B cell (primary cell): Measurements from ENCODE around the gene CNBP. TPM values are rescaled to one million over a fixed set of nuclear protein-coding genes. Genes with fewer than 3 reads are reported as not detected.
A peak's percentile ranks its signal among the peaks of the same experiment; 100 is the strongest.

Experiments
- ATAC-seq: fragments of 200-7000 bp; cut with Tn5 transposase; one replicate; pipeline ENCODE4 v1.10.0; 2021; ENCODE audit warnings: low read depth, mild to moderate bottlenecking, moderate number of reproducible peaks, moderate library complexity
- CTCF ChIA-PET: fragments of 350-600 bp; sonication (Branson Sonifier 250); formaldehyde crosslinking; loops from one replicate; lab custom pipeline; 2021; ENCODE audit warnings: antibody characterized with exemption, inconsistent platforms; lab: Charles Lee
- POLR2A ChIA-PET: fragments of 350-600 bp; sonication (Branson Sonifier 250); formaldehyde crosslinking; loops from one replicate; lab custom pipeline; 2021; ENCODE audit warnings: antibody characterized with exemption; lab: Charles Lee
- DNase-seq: peaks from one replicate; pipeline ENCODE4 v3.0.0; 2013
- H2AFZ ChIP-seq: 2 replicates; pipeline ENCODE4 v1.6.1; 2012; ENCODE audit warnings: mild to moderate bottlenecking, low read depth, low read length; ENCODE audit not compliant: insufficient read depth, poor library complexity, severe bottlenecking
- H3K27ac ChIP-seq, 2 donors: 1 replicate in 1 of 2; 2 replicates in 1 of 2; pipeline ENCODE4 v1.5.1; 2012 to 2013; ENCODE audit warnings: low read length in 2 of 2, mild to moderate bottlenecking in 2 of 2, moderate library complexity in 1 of 2
- H3K27me3 ChIP-seq, 4 experiments: fragments of 200-600 bp in 1 of 4; sonication (generic) in 1 of 4; replicated peaks in 1 of 4; 1 replicate in 2 of 4; 2 replicates in 2 of 4; pipeline versions ENCODE4 v1.6.1 to v1.7.0; 2013 to 2016; ENCODE audit warnings: low read length in 3 of 4, mild to moderate bottlenecking in 2 of 4, mixed read lengths in 1 of 4, moderate library complexity in 1 of 4; ENCODE audit not compliant: insufficient read depth in 4 of 4, control insufficient read depth in 3 of 4; ENCODE audit errors: control extremely low read depth in 1 of 4
- H3K36me3 ChIP-seq, 2 experiments: replicated peaks in 1 of 2; 1 replicate in 1 of 2; 2 replicates in 1 of 2; pipeline versions ENCODE4 v1.6.1 to v1.7.1; 2013; ENCODE audit warnings: low read length in 1 of 2; ENCODE audit not compliant: insufficient read depth in 2 of 2, control insufficient read depth in 1 of 2; ENCODE audit errors: control extremely low read depth in 1 of 2, extremely low read depth in 1 of 2
- H3K4me1 ChIP-seq, 2 donors: fragments of 200-600 bp in 1 of 2; sonication (generic) in 1 of 2; 1 replicate in 1 of 2; 2 replicates in 1 of 2; pipeline versions ENCODE4 v1.5.1 to v1.6.1; 2013 to 2017; ENCODE audit warnings: low read length in 2 of 2; ENCODE audit not compliant: control insufficient read depth in 2 of 2, insufficient read depth in 2 of 2
- H3K4me2 ChIP-seq: replicated peaks from 2 replicates; pipeline ENCODE3; 2012; ENCODE audit warnings: mild to moderate bottlenecking, low read depth, low read length; ENCODE audit not compliant: poor library complexity, severe bottlenecking
- H3K4me3 ChIP-seq, 5 experiments: fragments of 200-600 bp in 1 of 5; sonication (generic) in 1 of 5; 1 replicate in 3 of 5; 2 replicates in 2 of 5; pipeline versions ENCODE4 v1.5.1 to v1.7.0; 2011 to 2016; ENCODE audit warnings: low read length in 4 of 5, mild to moderate bottlenecking in 4 of 5, low read depth in 2 of 5, control low read depth in 1 of 5, moderate library complexity in 1 of 5; ENCODE audit not compliant: insufficient read depth in 1 of 5; ENCODE audit errors: control extremely low read depth in 1 of 5, extremely low read depth in 1 of 5
- H3K79me2 ChIP-seq: fragments of 200-600 bp; sonication (generic); one replicate; pipeline ENCODE4 v1.6.0; 2016; ENCODE audit warnings: low read length; ENCODE audit not compliant: control insufficient read depth, insufficient read depth
- H3K9ac ChIP-seq: fragments of 200-600 bp; sonication (generic); 2 replicates; pipeline ENCODE4 v1.6.1; 2017; ENCODE audit warnings: mild to moderate bottlenecking, low read length, moderate library complexity
- H3K9me3 ChIP-seq, 3 donors: one replicate each; pipeline versions ENCODE4 v1.6.1 to v1.7.1; 2013; ENCODE audit warnings: low read length in 2 of 3; ENCODE audit not compliant: control insufficient read depth in 2 of 3, insufficient read depth in 1 of 3; ENCODE audit errors: control extremely low read depth in 1 of 3
- H4K20me1 ChIP-seq: 2 replicates; pipeline ENCODE4 v1.6.0; 2012; ENCODE audit warnings: mild to moderate bottlenecking, low read length; ENCODE audit not compliant: insufficient read depth, control insufficient read depth, poor library complexity, severe bottlenecking
- H3K27ac Mint-ChIP-seq: one replicate; pipeline ENCODE4 v1.8.0; 2021; ENCODE audit warnings: mixed read lengths
- H3K27me3 Mint-ChIP-seq: one replicate; pipeline ENCODE4 v1.8.0; 2021; ENCODE audit warnings: mixed read lengths
- H3K4me1 Mint-ChIP-seq: one replicate; pipeline ENCODE4 v1.8.0; 2021; ENCODE audit warnings: mixed read lengths
- H3K4me3 Mint-ChIP-seq: one replicate; pipeline ENCODE4 v1.8.0; 2021; ENCODE audit warnings: mixed read lengths
- H3K9me3 Mint-ChIP-seq: one replicate; pipeline ENCODE4 v1.8.0; 2022; ENCODE audit warnings: mixed read lengths; ENCODE audit not compliant: insufficient read depth
- EZH2 ChIP-seq: IDR thresholded peaks from 2 replicates; pipeline ENCODE4 v1.6.1; 2012; ENCODE audit warnings: borderline replicate concordance, low read depth, mild to moderate bottlenecking, moderate library complexity, low read length; ENCODE audit not compliant: insufficient read depth, poor library complexity, severe bottlenecking
- WGBS: methylation state at CpG from one replicate; pipeline ENCODE4 v1.1.5; 2013; ENCODE audit warnings: missing lambda C conversion rate; ENCODE audit not compliant: insufficient coverage; 5-methylcytosine and 5-hydroxymethylcytosine counted together
- intact Hi-C: fragments of 100-400 bp; cut with micrococcal nuclease; formaldehyde crosslinking; loops from one replicate; pipeline ENCODE4 v1.10.0; 2022
- polyA plus RNA-seq: library from polyadenylated mRNA; depleted of rRNA; stranded (reverse); fragments of >200 nt; gene quantifications from 2 replicates; pipeline ENCODE4 v1.2.3, GENCODE V29; 2012
- total RNA-seq, 2 donors: library from RNA; stranded (reverse); fragments of 120-200 nt in 1 of 2; gene quantifications; 1 replicate in 1 of 2; 2 replicates in 1 of 2; pipeline versions ENCODE4 v1.2.3 to v1.2.4, GENCODE V29; 2013 to 2022
- TF ChIP-seq, protein P1 (sequence below): fragments of 200-600 bp; IDR thresholded peaks from one replicate; pipeline ENCODE4 v1.8.0; 2022; ENCODE audit warnings: antibody characterized with exemption, mild to moderate bottlenecking

CNBP gene
- total and polyA plus RNA-seq, 2 donors (not counting 1 experiment from before 2014, with no cell fraction given) = 167 to 304 TPM

DNA sequence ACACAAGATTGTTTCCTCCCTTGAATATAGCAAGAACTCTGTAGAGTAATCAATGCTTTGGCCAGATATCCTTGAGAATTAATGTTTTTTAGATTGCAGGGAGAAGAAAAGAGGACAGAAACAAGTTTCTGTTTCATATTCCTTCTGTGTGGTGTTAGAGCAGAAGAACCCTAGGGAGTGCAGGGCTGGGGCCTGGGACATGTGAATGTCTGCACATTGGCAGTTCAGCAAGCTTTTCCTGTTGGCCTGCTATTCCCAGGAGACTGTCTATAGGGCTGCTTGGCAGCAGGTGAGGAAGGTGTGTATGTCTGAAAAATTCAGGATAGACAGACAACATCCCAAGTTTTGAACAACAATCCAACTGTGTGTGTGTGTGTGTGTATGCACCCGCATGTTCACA lies 13.6 kb upstream of the CNBP start:
- ChIA-PET POLR2A (no interaction called here), CTCF (interaction anchor here (1.2 to 4.1 kb wide), 3 partner anchors 36 to 227 kb away, joined by 3 to 14 read pairs (median 7); no protein-coding TSS in a partner anchor)
- Histone ChIP-seq H3K9ac (no peak overlapping the region), H3K79me2 (no peaks in the 10 kb centered on the region), H3K4me3 (no peak overlapping the region), H3K27me3 (no peaks in the 10 kb centered on the region), H3K9me3 (no peaks in the 10 kb centered on the region), H4K20me1 (no peaks in the 10 kb centered on the region), H3K4me1 (peaks cover 13 to 14% of the 10 kb centered on the region in 2 donors), H2AFZ (no peak overlapping the region), H3K27ac (no peak overlapping the region), H3K36me3 (no peaks in the 10 kb centered on the region), H3K4me2 (no peak overlapping the region)
- H3K4me3 Mint-ChIP-seq = no peak overlapping the region
- peaks cover 20% of the 10 kb centered on the region for H3K4me1 Mint-ChIP-seq
- no CpG with 5 or more reads among the region's 1 CpG for WGBS
- DNase-seq (no peak), ATAC-seq (no peak)
- intact Hi-C loops = no loop called here
- H3K9me3 Mint-ChIP-seq = no peaks in the 10 kb centered on the region
- TF ChIP-seq, protein P1, sequence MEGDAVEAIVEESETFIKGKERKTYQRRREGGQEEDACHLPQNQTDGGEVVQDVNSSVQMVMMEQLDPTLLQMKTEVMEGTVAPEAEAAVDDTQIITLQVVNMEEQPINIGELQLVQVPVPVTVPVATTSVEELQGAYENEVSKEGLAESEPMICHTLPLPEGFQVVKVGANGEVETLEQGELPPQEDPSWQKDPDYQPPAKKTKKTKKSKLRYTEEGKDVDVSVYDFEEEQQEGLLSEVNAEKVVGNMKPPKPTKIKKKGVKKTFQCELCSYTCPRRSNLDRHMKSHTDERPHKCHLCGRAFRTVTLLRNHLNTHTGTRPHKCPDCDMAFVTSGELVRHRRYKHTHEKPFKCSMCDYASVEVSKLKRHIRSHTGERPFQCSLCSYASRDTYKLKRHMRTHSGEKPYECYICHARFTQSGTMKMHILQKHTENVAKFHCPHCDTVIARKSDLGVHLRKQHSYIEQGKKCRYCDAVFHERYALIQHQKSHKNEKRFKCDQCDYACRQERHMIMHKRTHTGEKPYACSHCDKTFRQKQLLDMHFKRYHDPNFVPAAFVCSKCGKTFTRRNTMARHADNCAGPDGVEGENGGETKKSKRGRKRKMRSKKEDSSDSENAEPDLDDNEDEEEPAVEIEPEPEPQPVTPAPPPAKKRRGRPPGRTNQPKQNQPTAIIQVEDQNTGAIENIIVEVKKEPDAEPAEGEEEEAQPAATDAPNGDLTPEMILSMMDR = no peak
- TF ChIP-seq EZH2 = no peak
- no peaks in the 10 kb centered on the region for H3K27me3 Mint-ChIP-seq
- H3K27ac Mint-ChIP-seq = no peak overlapping the region

DNA sequence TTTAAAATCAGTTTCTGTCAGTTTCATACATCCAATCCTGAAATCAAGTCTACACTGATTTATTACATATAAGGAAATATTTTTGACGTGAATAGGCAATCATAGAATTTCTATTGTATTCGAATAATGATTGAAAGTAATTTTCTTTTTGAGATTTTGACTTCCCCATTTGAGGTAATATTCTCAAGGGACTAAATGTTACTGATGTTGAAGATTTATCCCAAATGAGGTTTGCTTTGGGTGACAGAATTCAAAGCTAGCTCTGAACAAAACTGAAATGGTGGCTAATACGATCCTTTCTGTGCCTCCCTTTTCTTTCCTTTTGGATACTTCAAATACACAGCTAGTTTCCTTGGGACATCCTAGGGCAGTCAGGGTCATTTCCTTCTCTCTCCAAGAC lies 12.9 kb upstream of the CNBP start:
- DNase-seq (peak; percentile 40), ATAC-seq (peak; percentile 39)
- Histone ChIP-seq H3K4me3 (no peak overlapping the region), H2AFZ (no peak overlapping the region), H3K4me2 (peak overlapping the region; percentile 21), H3K27me3 (no peaks in the 10 kb centered on the region), H3K9ac (peak overlapping the region; percentile 1), H4K20me1 (no peaks in the 10 kb centered on the region), H3K9me3 (no peaks in the 10 kb centered on the region), H3K4me1 (peaks cover 13 to 14% of the 10 kb centered on the region in 2 donors), H3K36me3 (no peaks in the 10 kb centered on the region), H3K27ac (no peak overlapping the region), H3K79me2 (no peaks in the 10 kb centered on the region)
- Mint-ChIP-seq H3K27ac (no peak overlapping the region), H3K4me1 (peaks cover 20% of the 10 kb centered on the region), H3K4me3 (no peak overlapping the region), H3K27me3 (no peaks in the 10 kb centered on the region), H3K9me3 (no peaks in the 10 kb centered on the region)
- TF ChIP-seq EZH2 = no peak
- TF ChIP-seq, protein P1 = no peak
- intact Hi-C loops = no loop called here
- POLR2A ChIA-PET = no interaction called here
- CTCF ChIA-PET = interaction anchor here (1.2 to 4.1 kb wide), 4 partner anchors 37 to 516 kb away, joined by 3 to 14 read pairs (median 5); no protein-coding TSS in a partner anchor
- WGBS = 50% methylated on average over 1 of the region's 3 CpGs
